Measurements from ENCODE around the gene VPS35L. TPM values are rescaled to one million over a fixed set of nuclear protein-coding genes. Genes with fewer than 3 reads are reported as not detected.

VPS35L gene
- total and polyA plus RNA-seq, 2 experiments from 2014 or later: 48.0 to 54.6 TPM

DNA sequence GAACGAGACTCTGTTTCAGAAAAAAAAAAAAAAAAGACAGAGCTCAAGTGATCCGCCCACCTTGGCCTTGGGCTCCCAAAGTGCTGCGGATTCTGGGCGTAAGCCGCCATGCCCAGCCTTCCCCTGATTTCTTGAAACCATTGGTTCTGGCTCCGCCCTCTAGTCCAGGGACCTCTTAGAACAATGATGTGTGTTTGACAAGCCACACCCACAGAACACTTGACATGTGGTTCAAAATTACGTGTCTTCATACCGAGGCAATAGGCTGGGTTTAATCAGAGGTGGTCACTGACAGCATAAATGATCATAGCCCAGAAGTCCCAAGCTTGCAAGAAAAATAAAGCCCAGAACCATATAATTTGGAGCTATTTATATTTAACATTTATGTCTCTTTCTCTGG, 139.5 kb downstream of the VPS35L start:
- no peaks in the 10 kb centered on the region for H3K4me1 Mint-ChIP-seq
- Histone ChIP-seq H4K20me1 (replicated peaks; ENCODE audit: insufficient read depth) (peaks cover 5% of the 10 kb centered on the region; the same call in 1 of the 2 replicates), H3K79me2 (replicated peaks; ENCODE audit: insufficient read depth) (no peaks in the 10 kb centered on the region), H3K4me1 (ENCODE audit: insufficient read depth) (no peaks in the 10 kb centered on the region), H3F3A (replicated peaks; ENCODE audit: low read depth) (0 out of 2 replicates have a peak, but pooled peaks cover 3% of the 10 kb centered on the region), H3K27me3 (ENCODE audit: insufficient read depth) (no peaks in the 10 kb centered on the region), H3K36me3 (ENCODE audit: insufficient read depth) (peaks cover 8% of the 10 kb centered on the region; the same call in 1 of the 2 replicates), H3K9me2 (ENCODE audit: insufficient read depth) (no peaks in the 10 kb centered on the region), H3K4me3 (no peak overlapping the region), H3K27ac (ENCODE audit: low read depth) (no peak overlapping the region), H3K4me2 (no peak overlapping the region), H2AFZ (no peak overlapping the region)
- DNase-seq (ENCODE audit: low spot score) (peak; percentile 37), ATAC-seq (no peak; the same call in 1 of the 3 replicates)
- TF ChIP-seq CREB1 (CRISPR knock-in tag; IDR thresholded peaks at IDR 0.05; ENCODE audit: low read depth): no peak
- H3K27ac Mint-ChIP-seq: no peak overlapping the region
- H3K9me3 Mint-ChIP-seq: peaks cover 22% of the 10 kb centered on the region; the same call in 2 of the 3 replicates
- peaks cover 76% of the 10 kb centered on the region for H3K36me3 Mint-ChIP-seq (ENCODE audit: low read depth)
- H3K27me3 Mint-ChIP-seq (ENCODE audit: insufficient read depth, low read depth, poor library complexity): no peaks in the 10 kb centered on the region
- H3K4me3 Mint-ChIP-seq: no peak overlapping the region

DNA sequence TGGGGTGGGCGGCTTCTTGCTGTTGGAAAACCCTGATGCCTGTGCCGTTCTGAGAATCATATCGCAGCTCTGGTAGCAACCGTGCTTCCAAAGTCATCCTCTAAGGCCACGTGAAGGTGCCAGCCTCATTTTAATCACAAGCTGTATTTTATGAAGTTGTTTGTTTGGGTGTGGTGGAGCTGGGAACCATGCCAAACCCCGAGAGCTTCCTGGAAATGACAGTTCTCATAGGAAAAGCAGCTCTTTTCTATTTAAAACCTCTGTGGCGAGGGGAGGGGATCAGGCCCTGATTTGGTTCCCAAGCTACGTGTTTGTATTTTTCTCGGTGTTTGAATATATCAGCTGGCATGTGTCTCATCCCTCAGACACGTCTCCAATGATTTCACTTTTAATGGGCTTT, 140.8 kb downstream of the VPS35L start:
- H3K27ac Mint-ChIP-seq: no peak overlapping the region
- Histone ChIP-seq H4K20me1 (replicated peaks; ENCODE audit: insufficient read depth) (peaks cover 18% of the 10 kb centered on the region; the same call in 1 of the 2 replicates), H2AFZ (no peak overlapping the region), H3K27me3 (ENCODE audit: insufficient read depth) (no peaks in the 10 kb centered on the region), H3K4me1 (ENCODE audit: insufficient read depth) (no peaks in the 10 kb centered on the region), H3K9me2 (ENCODE audit: insufficient read depth) (no peaks in the 10 kb centered on the region), H3K79me2 (replicated peaks; ENCODE audit: insufficient read depth) (0 out of 2 replicates have a peak, but pooled peaks cover 3% of the 10 kb centered on the region), H3K4me2 (no peak overlapping the region), H3K4me3 (no peak overlapping the region), H3F3A (replicated peaks; ENCODE audit: low read depth) (0 out of 2 replicates have a peak, but pooled peaks cover 9% of the 10 kb centered on the region), H3K27ac (ENCODE audit: low read depth) (no peak overlapping the region), H3K36me3 (ENCODE audit: insufficient read depth) (peaks cover 20% of the 10 kb centered on the region)
- H3K36me3 Mint-ChIP-seq (ENCODE audit: low read depth): peaks cover 86% of the 10 kb centered on the region
- H3K4me1 Mint-ChIP-seq: no peaks in the 10 kb centered on the region
- no peak for ATAC-seq
- H3K4me3 Mint-ChIP-seq: no peak overlapping the region
- DNase-seq (ENCODE audit: low spot score): no peak
- no peaks in the 10 kb centered on the region for H3K27me3 Mint-ChIP-seq (ENCODE audit: insufficient read depth, low read depth, poor library complexity)
- H3K9me3 Mint-ChIP-seq: peaks cover 25% of the 10 kb centered on the region; the same call in 2 of the 3 replicates
- TF ChIP-seq, protein P1, sequence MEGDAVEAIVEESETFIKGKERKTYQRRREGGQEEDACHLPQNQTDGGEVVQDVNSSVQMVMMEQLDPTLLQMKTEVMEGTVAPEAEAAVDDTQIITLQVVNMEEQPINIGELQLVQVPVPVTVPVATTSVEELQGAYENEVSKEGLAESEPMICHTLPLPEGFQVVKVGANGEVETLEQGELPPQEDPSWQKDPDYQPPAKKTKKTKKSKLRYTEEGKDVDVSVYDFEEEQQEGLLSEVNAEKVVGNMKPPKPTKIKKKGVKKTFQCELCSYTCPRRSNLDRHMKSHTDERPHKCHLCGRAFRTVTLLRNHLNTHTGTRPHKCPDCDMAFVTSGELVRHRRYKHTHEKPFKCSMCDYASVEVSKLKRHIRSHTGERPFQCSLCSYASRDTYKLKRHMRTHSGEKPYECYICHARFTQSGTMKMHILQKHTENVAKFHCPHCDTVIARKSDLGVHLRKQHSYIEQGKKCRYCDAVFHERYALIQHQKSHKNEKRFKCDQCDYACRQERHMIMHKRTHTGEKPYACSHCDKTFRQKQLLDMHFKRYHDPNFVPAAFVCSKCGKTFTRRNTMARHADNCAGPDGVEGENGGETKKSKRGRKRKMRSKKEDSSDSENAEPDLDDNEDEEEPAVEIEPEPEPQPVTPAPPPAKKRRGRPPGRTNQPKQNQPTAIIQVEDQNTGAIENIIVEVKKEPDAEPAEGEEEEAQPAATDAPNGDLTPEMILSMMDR (conservative IDR thresholded peaks at IDR 0.05; ENCODE audit: low read depth in 2 of 2): no peak
- TF ChIP-seq EZH2phosphoT487 (IDR thresholded peaks at IDR 0.05; ENCODE audit: unreplicated experiment): no peak
- no peak for TF ChIP-seq EZH2 (IDR thresholded peaks at IDR 0.05; ENCODE audit: low read depth, unreplicated experiment)
- no peak for TF ChIP-seq POLR2AphosphoS5 (IDR thresholded peaks at IDR 0.05; ENCODE audit: low read depth)
- TF ChIP-seq ZNF331 (CRISPR knock-in tag; IDR thresholded peaks at IDR 0.05; ENCODE audit: low read depth): no peak
- TF ChIP-seq NANOG (IDR thresholded peaks at IDR 0.05; ENCODE audit: borderline replicate concordance): no peak
- TF ChIP-seq, protein P2, sequence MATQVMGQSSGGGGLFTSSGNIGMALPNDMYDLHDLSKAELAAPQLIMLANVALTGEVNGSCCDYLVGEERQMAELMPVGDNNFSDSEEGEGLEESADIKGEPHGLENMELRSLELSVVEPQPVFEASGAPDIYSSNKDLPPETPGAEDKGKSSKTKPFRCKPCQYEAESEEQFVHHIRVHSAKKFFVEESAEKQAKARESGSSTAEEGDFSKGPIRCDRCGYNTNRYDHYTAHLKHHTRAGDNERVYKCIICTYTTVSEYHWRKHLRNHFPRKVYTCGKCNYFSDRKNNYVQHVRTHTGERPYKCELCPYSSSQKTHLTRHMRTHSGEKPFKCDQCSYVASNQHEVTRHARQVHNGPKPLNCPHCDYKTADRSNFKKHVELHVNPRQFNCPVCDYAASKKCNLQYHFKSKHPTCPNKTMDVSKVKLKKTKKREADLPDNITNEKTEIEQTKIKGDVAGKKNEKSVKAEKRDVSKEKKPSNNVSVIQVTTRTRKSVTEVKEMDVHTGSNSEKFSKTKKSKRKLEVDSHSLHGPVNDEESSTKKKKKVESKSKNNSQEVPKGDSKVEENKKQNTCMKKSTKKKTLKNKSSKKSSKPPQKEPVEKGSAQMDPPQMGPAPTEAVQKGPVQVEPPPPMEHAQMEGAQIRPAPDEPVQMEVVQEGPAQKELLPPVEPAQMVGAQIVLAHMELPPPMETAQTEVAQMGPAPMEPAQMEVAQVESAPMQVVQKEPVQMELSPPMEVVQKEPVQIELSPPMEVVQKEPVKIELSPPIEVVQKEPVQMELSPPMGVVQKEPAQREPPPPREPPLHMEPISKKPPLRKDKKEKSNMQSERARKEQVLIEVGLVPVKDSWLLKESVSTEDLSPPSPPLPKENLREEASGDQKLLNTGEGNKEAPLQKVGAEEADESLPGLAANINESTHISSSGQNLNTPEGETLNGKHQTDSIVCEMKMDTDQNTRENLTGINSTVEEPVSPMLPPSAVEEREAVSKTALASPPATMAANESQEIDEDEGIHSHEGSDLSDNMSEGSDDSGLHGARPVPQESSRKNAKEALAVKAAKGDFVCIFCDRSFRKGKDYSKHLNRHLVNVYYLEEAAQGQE (IDR thresholded peaks at IDR 0.05; ENCODE audit: unreplicated experiment): no peak
- no peak for TF ChIP-seq ETS1 (IDR thresholded peaks at IDR 0.05)
- TF ChIP-seq STAT1 (IDR thresholded peaks at IDR 0.05; ENCODE audit: unreplicated experiment): no peak
- no peak for TF ChIP-seq CREB1 (CRISPR knock-in tag; IDR thresholded peaks at IDR 0.05; ENCODE audit: low read depth)
